Measurements from ENCODE around the gene SEMA3C. TPM values are rescaled to one million over a fixed set of nuclear protein-coding genes. Genes with fewer than 3 reads are reported as not detected.

Gene SEMA3C
- total RNA-seq, 2 donors from 2014 or later: 0.09 to 0.15 TPM

- H3K36me3 Mint-ChIP-seq (ENCODE audit: low read depth): no peaks in the 10 kb centered on the region
- Histone ChIP-seq H3K9me3 (ENCODE audit: control insufficient read depth, low read length) (no peaks in the 10 kb centered on the region), H3K4me3 (ENCODE audit: low read length) (no peak overlapping the region), H3K4me1 (ENCODE audit: control insufficient read depth, insufficient read depth, low read length) (peaks cover 7% of the 10 kb centered on the region), H3K36me3 (ENCODE audit: control insufficient read depth, insufficient read depth, low read length) (no peaks in the 10 kb centered on the region), H3K9ac (ENCODE audit: extremely low read depth, low read length, poor library complexity, severe bottlenecking) (no peak overlapping the region), H3K27me3 (ENCODE audit: control insufficient read depth, insufficient read depth, low read length, poor library complexity, severe bottlenecking) (no peaks in the 10 kb centered on the region), H3K27ac (ENCODE audit: low read depth, low read length) (no peak overlapping the region)
- H3K27ac Mint-ChIP-seq: no peak overlapping the region
- H3K9me3 Mint-ChIP-seq: no peaks in the 10 kb centered on the region
- H3K4me3 Mint-ChIP-seq: no peak overlapping the region
- peaks cover 1% of the 10 kb centered on the region for H3K27me3 Mint-ChIP-seq (ENCODE audit: insufficient read depth)
- TF ChIP-seq CTCF (conservative IDR thresholded peaks at IDR 0.05): no peak
- H3K4me1 Mint-ChIP-seq: peaks cover 21% of the 10 kb centered on the region
- no peak for DNase-seq
Measured at GRCh38 chr7:80839855-80840254, 79.0 kb downstream of the SEMA3C start.

GRCh38 chr7:80838643-80839042 is 80.2 kb downstream of the SEMA3C start:
- peak overlapping the region; percentile 53 for H3K4me3 ChIP-seq (ENCODE audit: low read length)
- no peak overlapping the region for H3K27ac ChIP-seq (ENCODE audit: low read depth, low read length)
- Mint-ChIP-seq H3K27me3 (ENCODE audit: insufficient read depth) (peaks cover 1% of the 10 kb centered on the region), H3K36me3 (ENCODE audit: low read depth) (no peaks in the 10 kb centered on the region), H3K9me3 (no peaks in the 10 kb centered on the region), H3K27ac (no peak overlapping the region), H3K4me3 (no peak overlapping the region), H3K4me1 (peaks cover 18% of the 10 kb centered on the region)
- no peak for TF ChIP-seq CTCF (conservative IDR thresholded peaks at IDR 0.05)
- 50% methylated on average over 2 of the region's 2 CpGs; no CpG with 5 or more reads in 1 of the 2 experiments for WGBS, 2 experiments (ENCODE audit: insufficient coverage in 1 of 2, insufficient read length in 1 of 2)
- H3K27me3 ChIP-seq (ENCODE audit: control insufficient read depth, insufficient read depth, low read length, poor library complexity, severe bottlenecking): no peaks in the 10 kb centered on the region
- H3K9ac ChIP-seq (ENCODE audit: extremely low read depth, low read length, poor library complexity, severe bottlenecking): no peak overlapping the region
- H3K9me3 ChIP-seq (ENCODE audit: control insufficient read depth, low read length): no peaks in the 10 kb centered on the region
- H3K36me3 ChIP-seq (ENCODE audit: control insufficient read depth, insufficient read depth, low read length): no peaks in the 10 kb centered on the region
- no peak for DNase-seq
- H3K4me1 ChIP-seq (ENCODE audit: control insufficient read depth, insufficient read depth, low read length): peaks cover 7% of the 10 kb centered on the region

DNA sequence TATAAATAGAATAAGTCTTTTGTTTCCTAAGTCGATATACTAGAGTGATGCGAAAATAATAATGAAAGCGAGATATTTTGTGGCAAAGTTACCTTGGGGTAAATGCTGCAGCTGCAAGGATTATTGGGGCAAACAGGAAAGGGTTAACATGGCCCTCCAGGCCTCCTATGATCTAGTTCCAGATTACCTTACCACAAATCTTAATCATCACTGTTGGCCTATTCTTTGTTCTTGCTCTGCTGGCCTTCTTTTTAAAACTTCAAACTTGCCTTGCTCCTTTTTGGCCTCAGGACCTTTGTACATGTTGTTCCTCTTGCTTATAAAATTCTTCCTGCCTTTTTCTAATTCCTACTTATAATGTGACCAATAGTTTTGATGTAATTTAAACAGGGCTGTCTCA is 81.5 kb downstream of the SEMA3C start:
- no peak overlapping the region for H3K27ac Mint-ChIP-seq
- 98% methylated on average over 3 of the region's 3 CpGs; no CpG with 5 or more reads in 1 of the 2 experiments for WGBS, 2 experiments (ENCODE audit: insufficient coverage in 1 of 2, insufficient read length in 1 of 2)
- peaks cover 7% of the 10 kb centered on the region for H3K4me1 ChIP-seq (ENCODE audit: control insufficient read depth, insufficient read depth, low read length)

More for the DNA sequence above, 81.5 kb downstream of the SEMA3C start:
- Histone ChIP-seq H3K27me3 (ENCODE audit: control insufficient read depth, insufficient read depth, low read length, poor library complexity, severe bottlenecking) (no peaks in the 10 kb centered on the region), H3K36me3 (ENCODE audit: control insufficient read depth, insufficient read depth, low read length) (no peaks in the 10 kb centered on the region), H3K4me3 (ENCODE audit: low read length) (no peak overlapping the region), H3K27ac (ENCODE audit: low read depth, low read length) (no peak overlapping the region), H3K9me3 (ENCODE audit: control insufficient read depth, low read length) (no peaks in the 10 kb centered on the region), H3K9ac (ENCODE audit: extremely low read depth, low read length, poor library complexity, severe bottlenecking) (no peak overlapping the region)
- no peak for DNase-seq
- H3K4me3 Mint-ChIP-seq: no peak overlapping the region
- peaks cover 3% of the 10 kb centered on the region for H3K27me3 Mint-ChIP-seq (ENCODE audit: insufficient read depth)
- TF ChIP-seq CTCF (conservative IDR thresholded peaks at IDR 0.05): no peak
- H3K36me3 Mint-ChIP-seq (ENCODE audit: low read depth): no peaks in the 10 kb centered on the region
- H3K4me1 Mint-ChIP-seq: peaks cover 9% of the 10 kb centered on the region
- H3K9me3 Mint-ChIP-seq: no peaks in the 10 kb centered on the region
